HEK293T (cell line): ENCODE results near the gene CASKIN2.

Experiments
- BHLHE40 ChIP-seq: fragments of 450-650 bp; IDR thresholded peaks from 2 replicates; pipeline ENCODE4 v1.6.1; 2016; ENCODE audit warnings: mild to moderate bottlenecking, moderate library complexity, borderline replicate concordance
- CTBP1 ChIP-seq: fragments of 450-650 bp; IDR thresholded peaks from 2 replicates; pipeline ENCODE4 v1.6.1; 2016; ENCODE audit warnings: borderline replicate concordance
- ELF4 ChIP-seq: fragments of 450-650 bp; IDR thresholded peaks from 2 replicates; pipeline ENCODE4 v1.6.1; 2017; ENCODE audit warnings: antibody characterized with exemption
- FOXA1 ChIP-seq: fragments of 450-650 bp; IDR thresholded peaks from 2 replicates; pipeline ENCODE4 v1.6.1; 2016; ENCODE audit warnings: mild to moderate bottlenecking
- HDGF ChIP-seq: fragments of 450-650 bp; IDR thresholded peaks from 2 replicates; pipeline ENCODE4 v1.6.1; 2017; ENCODE audit warnings: antibody characterized with exemption, borderline replicate concordance
- PKNOX1 ChIP-seq: fragments of 450-650 bp; IDR thresholded peaks from 2 replicates; pipeline ENCODE4 v1.6.1; 2016
- TARDBP ChIP-seq: fragments of 450-650 bp; IDR thresholded peaks from 2 replicates; pipeline ENCODE4 v1.6.1; 2016

- no peak for TF ChIP-seq FOXA1
- no peak for TF ChIP-seq HDGF
- TF ChIP-seq TARDBP, result no peak
- TF ChIP-seq BHLHE40, result no peak
- no peak for TF ChIP-seq ELF4
- TF ChIP-seq CTBP1, result no peak
- no peak for TF ChIP-seq PKNOX1
Measured at GRCh38 chr17:75521951-75522727, 6.8 kb upstream of the CASKIN2 start.
